MM.1S (cell line): ENCODE results near the gene FYB1.

Source experiments
- DNase-seq: peaks from one replicate; pipeline ENCODE4 v3.0.0-alpha.2; 2015
- H2AFZ ChIP-seq: fragments of 300-600 bp; sonication (generic); 2 replicates; pipeline ENCODE4 v1.6.0; 2016; ENCODE audit warnings: antibody characterized with exemption, low read length
- H3F3A ChIP-seq: fragments of 300-600 bp; sonication (generic); 2 replicates; pipeline ENCODE4 v1.6.1; 2016; ENCODE audit warnings: mild to moderate bottlenecking, antibody characterized with exemption, low read length, moderate library complexity, mixed read lengths; ENCODE audit not compliant: insufficient read depth
- H3K27ac ChIP-seq: fragments of 300-600 bp; sonication (generic); 2 replicates; pipeline ENCODE4 v1.5.1; 2016; ENCODE audit warnings: mild to moderate bottlenecking, low read length
- H3K27me3 ChIP-seq: fragments of 300-600 bp; sonication (generic); replicated peaks from 2 replicates; pipeline ENCODE4 v1.6.0; 2016; ENCODE audit warnings: low read length; ENCODE audit not compliant: insufficient read depth
- H3K36me3 ChIP-seq: fragments of 300-600 bp; sonication (generic); replicated peaks from 2 replicates; pipeline ENCODE4 v1.6.1; 2016; ENCODE audit warnings: mild to moderate bottlenecking, low read length, mixed read lengths; ENCODE audit not compliant: insufficient read depth
- H3K4me1 ChIP-seq: fragments of 300-600 bp; sonication (generic); 2 replicates; pipeline ENCODE4 v1.6.1; 2016; ENCODE audit warnings: low read length, mixed read lengths
- H3K4me2 ChIP-seq: fragments of 300-600 bp; sonication (generic); 2 replicates; pipeline ENCODE4 v1.6.0; 2016; ENCODE audit warnings: low read depth, low read length
- H3K4me3 ChIP-seq: fragments of 300-600 bp; sonication (generic); 2 replicates; pipeline ENCODE4 v1.5.1; 2016; ENCODE audit warnings: low read length, mixed read lengths
- H3K79me2 ChIP-seq: fragments of 300-600 bp; sonication (generic); 2 replicates; pipeline ENCODE4 v1.6.1; 2016; ENCODE audit warnings: mixed run types, low read length, mixed read lengths
- H3K9ac ChIP-seq: fragments of 300-600 bp; sonication (generic); 2 replicates; pipeline ENCODE4 v1.6.1; 2016; ENCODE audit warnings: low read length, mixed read lengths
- H3K9me2 ChIP-seq: fragments of 300-600 bp; sonication (generic); replicated peaks from 2 replicates; pipeline ENCODE4 v1.6.1; 2016; ENCODE audit warnings: mild to moderate bottlenecking, low read length, mixed read lengths; ENCODE audit not compliant: insufficient read depth
- H3K9me3 ChIP-seq: fragments of 300-600 bp; sonication (generic); replicated peaks from 2 replicates; pipeline ENCODE4 v1.6.1; 2016; ENCODE audit warnings: mild to moderate bottlenecking, low read length, mixed read lengths; ENCODE audit not compliant: insufficient read depth
- H4K20me1 ChIP-seq: fragments of 300-600 bp; sonication (generic); 2 replicates; pipeline ENCODE4 v1.6.1; 2016; ENCODE audit warnings: mild to moderate bottlenecking, low read length, moderate library complexity, mixed read lengths; ENCODE audit not compliant: insufficient read depth
- EZH2 ChIP-seq: fragments of 300-600 bp; sonication (generic); optimal IDR thresholded peaks from 2 replicates; pipeline ENCODE3; 2017; ENCODE audit warnings: low read depth, mild to moderate bottlenecking, antibody characterized with exemption, low read length, mixed read lengths
- EZH2phosphoT487 ChIP-seq: fragments of 300-600 bp; sonication (generic); IDR thresholded peaks from 2 replicates; pipeline ENCODE4 v1.6.1; 2018; ENCODE audit warnings: antibody characterized with exemption, low read length
- TF ChIP-seq, protein P1 (sequence below): fragments of 300-600 bp; sonication (generic); IDR thresholded peaks from 2 replicates; pipeline ENCODE4 v1.5.1; 2016; ENCODE audit warnings: antibody characterized with exemption, low read length, mixed read lengths

Gene FYB1

DNA sequence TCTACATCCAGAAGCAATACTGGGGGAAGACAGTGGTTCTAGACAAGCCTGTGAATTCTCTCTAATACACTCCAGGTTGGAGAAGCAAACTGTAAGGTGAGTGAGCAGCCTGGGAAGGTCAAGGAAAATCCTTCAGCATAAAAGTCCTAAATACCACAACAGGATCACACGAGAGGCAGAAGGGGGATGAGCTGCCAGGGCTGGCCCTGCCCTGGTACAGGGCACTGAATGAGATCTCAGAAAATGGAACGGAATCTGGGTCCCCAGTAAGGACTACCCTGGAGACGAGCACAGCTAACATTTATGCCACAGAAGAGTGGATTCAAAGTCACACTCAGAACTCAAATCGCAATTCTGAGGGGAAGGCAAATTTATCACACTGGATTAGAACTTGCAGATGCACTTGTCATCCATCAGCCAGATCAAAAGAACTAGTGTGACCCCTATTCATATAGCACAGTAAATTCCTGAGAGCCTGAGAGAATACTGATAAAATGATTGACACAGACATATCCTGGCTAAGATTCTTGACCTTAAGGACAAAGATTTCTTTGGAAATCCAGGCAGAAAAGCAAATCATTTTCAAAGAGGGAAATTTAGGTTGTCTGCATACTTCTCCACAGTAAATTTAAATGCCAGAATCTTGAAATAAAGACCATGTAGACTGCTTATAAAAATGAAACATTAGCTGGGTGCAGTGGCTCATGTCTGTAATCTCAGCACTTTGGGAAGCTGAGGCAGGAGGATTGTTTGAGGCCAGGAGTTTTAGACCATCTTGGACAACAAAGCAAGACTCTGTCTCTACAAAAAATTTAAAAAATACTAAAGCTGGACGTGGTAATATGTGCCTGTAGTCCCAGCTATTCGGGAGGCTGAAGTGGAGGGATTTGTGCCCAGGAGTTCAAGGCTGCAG is 25.6 kb downstream of the FYB1 start:
- Histone ChIP-seq H3K4me3 (no peak overlapping the region), H3F3A (peaks cover 19% of the 10 kb centered on the region), H3K36me3 (no peaks in the 10 kb centered on the region), H4K20me1 (no peaks in the 10 kb centered on the region), H3K9me3 (no peaks in the 10 kb centered on the region), H3K79me2 (no peaks in the 10 kb centered on the region), H3K4me2 (no peak overlapping the region), H2AFZ (no peak overlapping the region), H3K9ac (no peak overlapping the region), H3K27ac (no peak overlapping the region), H3K27me3 (no peaks in the 10 kb centered on the region), H3K9me2 (no peaks in the 10 kb centered on the region), H3K4me1 (peaks cover 27% of the 10 kb centered on the region)
- TF ChIP-seq EZH2phosphoT487 (no peak), EZH2 (no peak)
- TF ChIP-seq, protein P1, sequence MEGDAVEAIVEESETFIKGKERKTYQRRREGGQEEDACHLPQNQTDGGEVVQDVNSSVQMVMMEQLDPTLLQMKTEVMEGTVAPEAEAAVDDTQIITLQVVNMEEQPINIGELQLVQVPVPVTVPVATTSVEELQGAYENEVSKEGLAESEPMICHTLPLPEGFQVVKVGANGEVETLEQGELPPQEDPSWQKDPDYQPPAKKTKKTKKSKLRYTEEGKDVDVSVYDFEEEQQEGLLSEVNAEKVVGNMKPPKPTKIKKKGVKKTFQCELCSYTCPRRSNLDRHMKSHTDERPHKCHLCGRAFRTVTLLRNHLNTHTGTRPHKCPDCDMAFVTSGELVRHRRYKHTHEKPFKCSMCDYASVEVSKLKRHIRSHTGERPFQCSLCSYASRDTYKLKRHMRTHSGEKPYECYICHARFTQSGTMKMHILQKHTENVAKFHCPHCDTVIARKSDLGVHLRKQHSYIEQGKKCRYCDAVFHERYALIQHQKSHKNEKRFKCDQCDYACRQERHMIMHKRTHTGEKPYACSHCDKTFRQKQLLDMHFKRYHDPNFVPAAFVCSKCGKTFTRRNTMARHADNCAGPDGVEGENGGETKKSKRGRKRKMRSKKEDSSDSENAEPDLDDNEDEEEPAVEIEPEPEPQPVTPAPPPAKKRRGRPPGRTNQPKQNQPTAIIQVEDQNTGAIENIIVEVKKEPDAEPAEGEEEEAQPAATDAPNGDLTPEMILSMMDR = no peak
- DNase-seq = no peak

DNA sequence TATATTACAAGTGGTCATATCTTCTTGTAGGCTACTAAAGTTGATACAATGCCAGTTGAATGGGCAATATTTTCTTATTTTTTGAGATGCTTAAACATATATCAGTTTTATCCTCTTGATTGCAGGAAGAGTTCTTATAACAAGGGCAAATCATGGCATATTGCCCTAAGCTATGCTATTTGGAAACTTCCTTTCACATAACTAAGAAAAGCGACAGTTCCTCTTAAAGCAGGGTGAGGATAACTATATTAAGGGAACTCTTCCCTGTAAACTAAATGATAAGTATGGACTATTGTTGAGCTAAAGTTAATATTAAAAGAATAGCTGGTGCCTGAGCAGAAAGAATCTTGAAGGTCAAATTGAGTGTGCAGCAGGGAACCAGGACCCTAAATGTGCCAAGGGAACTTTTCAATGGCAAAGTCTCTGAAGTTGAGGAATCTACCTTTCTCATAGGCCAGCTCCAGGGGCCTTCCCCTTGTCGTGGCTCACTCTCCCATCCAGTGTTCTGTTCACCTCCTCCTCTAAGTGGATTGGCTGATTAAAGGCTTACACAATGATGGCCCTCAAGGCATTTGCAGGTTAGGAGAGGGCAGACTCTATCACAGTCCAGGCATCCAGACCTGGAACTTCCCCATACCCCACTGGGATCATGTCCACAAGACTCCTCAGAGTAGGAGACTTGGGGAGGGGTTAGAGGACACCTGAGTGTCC is 26.8 kb downstream of the FYB1 start:
- no peak overlapping the region for H3K4me3 ChIP-seq
- H3K36me3 ChIP-seq = no peaks in the 10 kb centered on the region
- no peak overlapping the region for H3K4me2 ChIP-seq
- H3K9me3 ChIP-seq = no peaks in the 10 kb centered on the region
- no peak overlapping the region for H3K9ac ChIP-seq
- no peaks in the 10 kb centered on the region for H3K27me3 ChIP-seq
- no peak overlapping the region for H3K27ac ChIP-seq
- no peak for TF ChIP-seq EZH2
- no peak for TF ChIP-seq EZH2phosphoT487
- TF ChIP-seq, protein P1 = no peak
- H3F3A ChIP-seq = peaks cover 23% of the 10 kb centered on the region
- no peaks in the 10 kb centered on the region for H4K20me1 ChIP-seq
- no peaks in the 10 kb centered on the region for H3K79me2 ChIP-seq
- H2AFZ ChIP-seq = no peak overlapping the region
- H3K4me1 ChIP-seq = peaks cover 37% of the 10 kb centered on the region
- no peaks in the 10 kb centered on the region for H3K9me2 ChIP-seq
- DNase-seq = no peak

DNA sequence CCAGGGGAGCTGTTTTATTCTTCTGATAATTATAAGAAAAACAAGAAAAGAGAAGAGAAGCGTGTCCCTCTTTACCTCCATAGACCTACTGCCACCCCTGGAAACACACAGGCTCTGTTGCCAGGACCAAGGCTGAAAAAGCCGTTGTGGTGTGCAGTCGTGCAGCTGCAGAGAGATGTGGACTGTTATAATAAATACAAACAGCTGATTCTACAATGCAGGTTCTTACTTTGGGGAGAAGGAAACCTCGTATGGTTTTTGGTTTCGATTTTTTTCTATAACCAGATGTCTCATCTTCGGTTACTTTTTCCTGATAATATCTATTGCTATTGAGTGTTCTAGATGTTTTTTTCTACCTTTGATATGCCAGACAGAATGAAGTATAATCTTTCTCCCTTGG is 28.1 kb downstream of the FYB1 start:
- Histone ChIP-seq H3K79me2 (no peaks in the 10 kb centered on the region), H2AFZ (no peak overlapping the region), H3K4me3 (no peak overlapping the region), H3F3A (peaks cover 27% of the 10 kb centered on the region), H3K36me3 (no peaks in the 10 kb centered on the region), H3K9me3 (no peaks in the 10 kb centered on the region), H4K20me1 (no peaks in the 10 kb centered on the region), H3K9me2 (no peaks in the 10 kb centered on the region), H3K9ac (no peak overlapping the region), H3K4me1 (peaks cover 42% of the 10 kb centered on the region), H3K27ac (peak overlapping the region; percentile 52; the same call in 1 of the 2 replicates), H3K27me3 (no peaks in the 10 kb centered on the region), H3K4me2 (peak overlapping the region; percentile 57)
- peak; percentile 86 for DNase-seq
- TF ChIP-seq, protein P1 = no peak
- no peak for TF ChIP-seq EZH2
- no peak for TF ChIP-seq EZH2phosphoT487
